ENCODE measurements around the gene POM121L2.

DNA sequence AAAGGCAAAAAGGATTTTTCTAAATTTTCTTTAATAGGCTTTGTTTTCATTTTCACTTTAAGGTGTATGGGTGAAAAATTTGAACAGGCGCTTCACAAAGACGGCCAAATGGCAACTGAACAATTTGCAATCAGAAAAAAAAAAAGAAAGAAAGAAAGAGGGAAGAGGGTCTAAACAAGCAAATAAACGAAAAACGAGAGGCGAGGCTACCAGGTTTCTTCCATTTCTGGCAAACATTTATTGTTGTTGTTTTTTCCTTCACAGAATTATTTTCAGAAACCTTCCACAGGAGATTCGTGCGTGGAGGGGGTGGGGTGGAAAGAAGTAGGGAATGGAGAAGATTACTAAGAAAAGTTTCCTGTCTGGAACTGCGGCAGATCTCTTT is 24.3 kb downstream of the POM121L2 start:
- TF ChIP-seq, protein P1, sequence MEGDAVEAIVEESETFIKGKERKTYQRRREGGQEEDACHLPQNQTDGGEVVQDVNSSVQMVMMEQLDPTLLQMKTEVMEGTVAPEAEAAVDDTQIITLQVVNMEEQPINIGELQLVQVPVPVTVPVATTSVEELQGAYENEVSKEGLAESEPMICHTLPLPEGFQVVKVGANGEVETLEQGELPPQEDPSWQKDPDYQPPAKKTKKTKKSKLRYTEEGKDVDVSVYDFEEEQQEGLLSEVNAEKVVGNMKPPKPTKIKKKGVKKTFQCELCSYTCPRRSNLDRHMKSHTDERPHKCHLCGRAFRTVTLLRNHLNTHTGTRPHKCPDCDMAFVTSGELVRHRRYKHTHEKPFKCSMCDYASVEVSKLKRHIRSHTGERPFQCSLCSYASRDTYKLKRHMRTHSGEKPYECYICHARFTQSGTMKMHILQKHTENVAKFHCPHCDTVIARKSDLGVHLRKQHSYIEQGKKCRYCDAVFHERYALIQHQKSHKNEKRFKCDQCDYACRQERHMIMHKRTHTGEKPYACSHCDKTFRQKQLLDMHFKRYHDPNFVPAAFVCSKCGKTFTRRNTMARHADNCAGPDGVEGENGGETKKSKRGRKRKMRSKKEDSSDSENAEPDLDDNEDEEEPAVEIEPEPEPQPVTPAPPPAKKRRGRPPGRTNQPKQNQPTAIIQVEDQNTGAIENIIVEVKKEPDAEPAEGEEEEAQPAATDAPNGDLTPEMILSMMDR (IDR thresholded peaks at IDR 0.05; ENCODE audit: extremely low read depth in 1 of 2, insufficient read depth in 1 of 2, low read depth in 1 of 2, low read length in 2 of 2) = no peak
- TF ChIP-seq POLR2A (IDR thresholded peaks at IDR 0.05; ENCODE audit: low read depth, low read length) = no peak
- TF ChIP-seq, protein P2, sequence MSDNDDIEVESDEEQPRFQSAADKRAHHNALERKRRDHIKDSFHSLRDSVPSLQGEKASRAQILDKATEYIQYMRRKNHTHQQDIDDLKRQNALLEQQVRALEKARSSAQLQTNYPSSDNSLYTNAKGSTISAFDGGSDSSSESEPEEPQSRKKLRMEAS (IDR thresholded peaks at IDR 0.05; ENCODE audit: insufficient read depth, insufficient read length) = no peak
- TF ChIP-seq POLR2AphosphoS5 (IDR thresholded peaks at IDR 0.05; ENCODE audit: insufficient read depth, low read depth, low read length) = no peak
- no peak for TF ChIP-seq MYC (IDR thresholded peaks at IDR 0.05; ENCODE audit: low read depth, low read length)
